ENCODE measurements around the gene TRMO.
A peak's percentile ranks its signal among the peaks of the same experiment; 100 is the strongest.

TRMO gene

DNA sequence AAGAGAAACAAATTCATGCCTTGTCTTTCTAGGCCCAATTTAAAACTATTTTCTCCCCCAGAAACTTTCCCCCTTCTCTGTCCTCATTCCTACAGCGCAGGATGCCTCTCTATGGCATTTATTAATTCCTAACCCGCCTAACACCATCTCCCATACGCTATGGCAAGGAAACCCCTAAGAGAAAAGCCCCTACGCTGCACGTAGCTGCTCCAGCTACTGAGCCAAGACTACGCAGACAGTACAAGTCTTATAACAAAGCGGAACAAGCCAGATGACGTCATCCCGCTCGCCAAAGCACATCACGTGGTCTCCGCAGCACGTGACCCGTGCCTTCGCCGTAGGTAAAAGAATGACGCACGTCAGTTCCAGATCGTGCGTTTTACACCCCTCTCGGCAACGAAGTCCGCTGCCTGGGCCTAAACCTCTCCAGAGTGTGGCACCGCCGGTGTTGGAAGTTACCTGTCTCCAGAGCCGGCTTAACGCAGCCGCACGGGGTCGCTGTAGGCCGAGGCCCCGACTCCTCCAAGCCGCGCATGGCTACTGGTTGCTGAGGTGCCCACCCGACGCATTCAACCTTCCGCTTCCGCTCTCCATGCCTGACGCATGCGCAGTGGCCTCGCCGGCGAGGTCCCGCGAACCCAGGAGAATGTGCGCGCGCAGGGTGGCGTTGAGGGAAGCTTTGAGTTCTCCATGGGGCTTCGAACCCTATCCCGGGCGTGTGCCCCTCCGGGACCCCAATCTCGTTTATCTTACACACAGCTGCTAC is at the start of gene TRMO (continued):
- TF ChIP-seq ZFP69B (tag by site-specific recombination; IDR thresholded peaks at IDR 0.05) (peak; percentile 87), ZNF146 (tag by site-specific recombination; IDR thresholded peaks at IDR 0.05) (peak; percentile 97), SP3 (tag by site-specific recombination; IDR thresholded peaks at IDR 0.05) (peak; percentile 78), HIC1 (tag by site-specific recombination; IDR thresholded peaks at IDR 0.05) (peak; percentile 98), ZBTB8A (tag by site-specific recombination; IDR thresholded peaks at IDR 0.05) (peak; percentile 93), ZNF423 (tag by site-specific recombination; IDR thresholded peaks at IDR 0.05) (peak; percentile 36; the same call in 1 of the 2 replicates), ZNF629 (tag by site-specific recombination; IDR thresholded peaks at IDR 0.05) (peak; percentile 100), ZIC2 (tag by site-specific recombination; IDR thresholded peaks at IDR 0.05) (peak; percentile 32; the same call in 1 of the 2 replicates), ZNF398 (tag by site-specific recombination; IDR thresholded peaks at IDR 0.05) (0 out of 2 replicates have a peak, but pooled peaks have one; percentile 8), ZNF664 (tag by site-specific recombination; IDR thresholded peaks at IDR 0.05) (peak; percentile 88; the same call in 1 of the 2 replicates), REPIN1 (tag by site-specific recombination; IDR thresholded peaks at IDR 0.05; ENCODE audit: low read depth) (no peak), ZBTB20 (tag by site-specific recombination; IDR thresholded peaks at IDR 0.05) (peak; percentile 72), ZNF585B (tag by site-specific recombination; IDR thresholded peaks at IDR 0.05) (no peak), KLF10 (tag by site-specific recombination; IDR thresholded peaks at IDR 0.05) (peak; percentile 59; the same call in 1 of the 2 replicates), ZNF416 (tag by site-specific recombination; IDR thresholded peaks at IDR 0.05) (peak; percentile 64; the same call in 1 of the 2 replicates), ZNF138 (tag by site-specific recombination; IDR thresholded peaks at IDR 0.05; ENCODE audit: borderline replicate concordance) (peak; percentile 15; the same call in 1 of the 2 replicates), ZNF776 (tag by site-specific recombination; IDR thresholded peaks at IDR 0.05; ENCODE audit: borderline replicate concordance) (no peak), ZNF660 (tag by site-specific recombination; IDR thresholded peaks at IDR 0.05) (no peak; the same call in 1 of the 2 replicates), ZBTB17 (tag by site-specific recombination; IDR thresholded peaks at IDR 0.05) (peak; percentile 91), ZNF600 (tag by site-specific recombination; IDR thresholded peaks at IDR 0.05) (peak; percentile 98), ZNF510 (tag by site-specific recombination; IDR thresholded peaks at IDR 0.05; ENCODE audit: insufficient replicate concordance) (no peak), ZNF792 (tag by site-specific recombination; IDR thresholded peaks at IDR 0.05) (0 out of 2 replicates have a peak, but pooled peaks have one; percentile 57), ZNF549 (tag by site-specific recombination; IDR thresholded peaks at IDR 0.05) (peak; percentile 16; the same call in 1 of the 2 replicates), ZSCAN16 (tag by site-specific recombination; IDR thresholded peaks at IDR 0.05) (peak; percentile 58; the same call in 1 of the 2 replicates), OVOL3 (tag by site-specific recombination; IDR thresholded peaks at IDR 0.05) (peak; percentile 96), ZNF704 (tag by site-specific recombination; IDR thresholded peaks at IDR 0.05) (0 out of 2 replicates have a peak, but pooled peaks have one; percentile 43), ZFP3 (tag by site-specific recombination; IDR thresholded peaks at IDR 0.05; ENCODE audit: low read depth) (no peak), ZSCAN30 (tag by site-specific recombination; IDR thresholded peaks at IDR 0.05) (peak; percentile 94), ZNF621 (tag by site-specific recombination; IDR thresholded peaks at IDR 0.05) (no peak), TRIM28 (IDR thresholded peaks at IDR 0.05; ENCODE audit: borderline replicate concordance, low read length) (peak; percentile 83)
- TF ChIP-seq, protein P1, sequence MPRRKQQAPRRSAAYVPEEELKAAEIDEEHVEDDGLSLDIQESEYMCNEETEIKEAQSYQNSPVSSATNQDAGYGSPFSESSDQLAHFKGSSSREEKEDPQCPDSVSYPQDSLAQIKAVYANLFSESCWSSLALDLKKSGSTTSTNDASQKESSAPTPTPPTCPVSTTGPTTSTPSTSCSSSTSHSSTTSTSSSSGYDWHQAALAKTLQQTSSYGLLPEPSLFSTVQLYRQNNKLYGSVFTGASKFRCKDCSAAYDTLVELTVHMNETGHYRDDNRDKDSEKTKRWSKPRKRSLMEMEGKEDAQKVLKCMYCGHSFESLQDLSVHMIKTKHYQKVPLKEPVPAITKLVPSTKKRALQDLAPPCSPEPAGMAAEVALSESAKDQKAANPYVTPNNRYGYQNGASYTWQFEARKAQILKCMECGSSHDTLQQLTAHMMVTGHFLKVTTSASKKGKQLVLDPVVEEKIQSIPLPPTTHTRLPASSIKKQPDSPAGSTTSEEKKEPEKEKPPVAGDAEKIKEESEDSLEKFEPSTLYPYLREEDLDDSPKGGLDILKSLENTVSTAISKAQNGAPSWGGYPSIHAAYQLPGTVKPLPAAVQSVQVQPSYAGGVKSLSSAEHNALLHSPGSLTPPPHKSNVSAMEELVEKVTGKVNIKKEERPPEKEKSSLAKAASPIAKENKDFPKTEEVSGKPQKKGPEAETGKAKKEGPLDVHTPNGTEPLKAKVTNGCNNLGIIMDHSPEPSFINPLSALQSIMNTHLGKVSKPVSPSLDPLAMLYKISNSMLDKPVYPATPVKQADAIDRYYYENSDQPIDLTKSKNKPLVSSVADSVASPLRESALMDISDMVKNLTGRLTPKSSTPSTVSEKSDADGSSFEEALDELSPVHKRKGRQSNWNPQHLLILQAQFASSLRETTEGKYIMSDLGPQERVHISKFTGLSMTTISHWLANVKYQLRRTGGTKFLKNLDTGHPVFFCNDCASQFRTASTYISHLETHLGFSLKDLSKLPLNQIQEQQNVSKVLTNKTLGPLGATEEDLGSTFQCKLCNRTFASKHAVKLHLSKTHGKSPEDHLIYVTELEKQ (tag by site-specific recombination; IDR thresholded peaks at IDR 0.05; ENCODE audit: borderline replicate concordance), result peak; percentile 97

Measured in HEK293 (cell line).